ENCODE data around the gene ASIC2.

DNA sequence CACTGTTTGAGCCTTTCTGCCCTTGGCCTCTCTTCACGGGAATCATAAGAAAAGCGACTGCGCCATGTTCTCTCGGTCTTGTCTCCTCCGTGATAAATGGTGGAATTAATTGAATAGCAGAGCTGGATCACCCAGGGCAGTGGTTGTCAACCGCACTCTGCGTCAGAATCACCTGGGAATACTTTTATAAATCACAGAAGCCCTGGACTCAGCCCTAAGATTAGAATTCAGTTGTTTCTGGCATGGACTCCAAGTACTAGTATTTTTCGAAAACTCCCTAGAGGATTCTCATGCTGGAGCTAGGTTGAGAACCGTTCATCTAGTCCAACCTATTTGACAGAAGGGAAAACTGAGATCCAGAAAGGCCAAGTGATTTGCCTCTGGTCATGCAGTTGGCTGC lies 237.3 kb downstream of the ASIC2 start:
- TF ChIP-seq POLR2A (IDR thresholded peaks at IDR 0.05), result no peak
- TF ChIP-seq, protein P1, sequence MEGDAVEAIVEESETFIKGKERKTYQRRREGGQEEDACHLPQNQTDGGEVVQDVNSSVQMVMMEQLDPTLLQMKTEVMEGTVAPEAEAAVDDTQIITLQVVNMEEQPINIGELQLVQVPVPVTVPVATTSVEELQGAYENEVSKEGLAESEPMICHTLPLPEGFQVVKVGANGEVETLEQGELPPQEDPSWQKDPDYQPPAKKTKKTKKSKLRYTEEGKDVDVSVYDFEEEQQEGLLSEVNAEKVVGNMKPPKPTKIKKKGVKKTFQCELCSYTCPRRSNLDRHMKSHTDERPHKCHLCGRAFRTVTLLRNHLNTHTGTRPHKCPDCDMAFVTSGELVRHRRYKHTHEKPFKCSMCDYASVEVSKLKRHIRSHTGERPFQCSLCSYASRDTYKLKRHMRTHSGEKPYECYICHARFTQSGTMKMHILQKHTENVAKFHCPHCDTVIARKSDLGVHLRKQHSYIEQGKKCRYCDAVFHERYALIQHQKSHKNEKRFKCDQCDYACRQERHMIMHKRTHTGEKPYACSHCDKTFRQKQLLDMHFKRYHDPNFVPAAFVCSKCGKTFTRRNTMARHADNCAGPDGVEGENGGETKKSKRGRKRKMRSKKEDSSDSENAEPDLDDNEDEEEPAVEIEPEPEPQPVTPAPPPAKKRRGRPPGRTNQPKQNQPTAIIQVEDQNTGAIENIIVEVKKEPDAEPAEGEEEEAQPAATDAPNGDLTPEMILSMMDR (IDR thresholded peaks at IDR 0.05 in 8 of 11, conservative IDR thresholded peaks at IDR 0.05 in 3 of 11), result no peak
- no peak for TF ChIP-seq POLR2AphosphoS5 (IDR thresholded peaks at IDR 0.05)
